Stimulated activated CD8-positive, alpha-beta memory T cell treated with anti-CD3 and anti-CD28 coated beads, Interleukin-4, amount 100 ng/mL, for 4 hours (primary cell): ENCODE measurements around the gene ABTB1.

ENCODE experiments used
- DNase-seq, 2 donors: peaks; one replicate each; pipeline ENCODE4 v3.0.0-alpha.2; 2020; ENCODE audit warnings: low read depth in 2 of 2, low spot score in 1 of 2

ABTB1 gene

GRCh38 chr3:127686512-127686894 lies 13.8 kb downstream of the ABTB1 start:
- DNase-seq, result no peak

GRCh38 chr3:127687228-127687737 lies 14.5 kb downstream of the ABTB1 start:
- no peak for DNase-seq

GRCh38 chr3:127688022-127688415 lies 15.3 kb downstream of the ABTB1 start:
- DNase-seq, result no peak

GRCh38 chr3:127688416-127689265 lies 15.9 kb downstream of the ABTB1 start:
- no peak for DNase-seq

GRCh38 chr3:127689266-127689860 lies 16.6 kb downstream of the ABTB1 start:
- no peak for DNase-seq

- no peak for DNase-seq
Measured at GRCh38 chr3:127690106-127690505, 17.4 kb downstream of the ABTB1 start.

- DNase-seq, result no peak
Measured at GRCh38 chr3:127690823-127691452, 18.2 kb downstream of the ABTB1 start.

GRCh38 chr3:127691489-127691888 lies 18.7 kb downstream of the ABTB1 start:
- DNase-seq, result no peak

- DNase-seq, result no peak
Measured at GRCh38 chr3:127691974-127692373, 19.2 kb downstream of the ABTB1 start.

- no peak for DNase-seq
Measured at GRCh38 chr3:127692501-127693335, 20.0 kb downstream of the ABTB1 start.

- DNase-seq, result no peak
Measured at GRCh38 chr3:127693336-127693843, 20.6 kb downstream of the ABTB1 start.

- peak in 1 of 2 donors; percentile 9 for DNase-seq
Measured at GRCh38 chr3:127694467-127695215, 21.9 kb downstream of the ABTB1 start.

GRCh38 chr3:127697551-127698240 lies 24.9 kb downstream of the ABTB1 start:
- DNase-seq, result no peak

- DNase-seq, result no peak
Measured at GRCh38 chr3:127698286-127698685, 25.5 kb downstream of the ABTB1 start.

GRCh38 chr3:127698691-127699415 lies 26.1 kb downstream of the ABTB1 start:
- no peak for DNase-seq

GRCh38 chr3:127699416-127700300 lies 26.9 kb downstream of the ABTB1 start:
- DNase-seq, result no peak

GRCh38 chr3:127700406-127700805 lies 27.7 kb downstream of the ABTB1 start:
- no peak for DNase-seq
